22Rv1 (cell line): ENCODE measurements around the gene SPACA1.

ENCODE experiments used
- ZFX ChIP-seq: fragments of 450-650 bp; IDR thresholded peaks from 2 replicates; pipeline ENCODE4 v1.6.1; 2017; ENCODE audit warnings: antibody characterized with exemption, borderline replicate concordance
- TF ChIP-seq, protein P1 (sequence below): fragments of 450-650 bp; IDR thresholded peaks from 2 replicates; pipeline ENCODE4 v1.5.1; 2017; ENCODE audit warnings: mild to moderate bottlenecking

- TF ChIP-seq, protein P1, sequence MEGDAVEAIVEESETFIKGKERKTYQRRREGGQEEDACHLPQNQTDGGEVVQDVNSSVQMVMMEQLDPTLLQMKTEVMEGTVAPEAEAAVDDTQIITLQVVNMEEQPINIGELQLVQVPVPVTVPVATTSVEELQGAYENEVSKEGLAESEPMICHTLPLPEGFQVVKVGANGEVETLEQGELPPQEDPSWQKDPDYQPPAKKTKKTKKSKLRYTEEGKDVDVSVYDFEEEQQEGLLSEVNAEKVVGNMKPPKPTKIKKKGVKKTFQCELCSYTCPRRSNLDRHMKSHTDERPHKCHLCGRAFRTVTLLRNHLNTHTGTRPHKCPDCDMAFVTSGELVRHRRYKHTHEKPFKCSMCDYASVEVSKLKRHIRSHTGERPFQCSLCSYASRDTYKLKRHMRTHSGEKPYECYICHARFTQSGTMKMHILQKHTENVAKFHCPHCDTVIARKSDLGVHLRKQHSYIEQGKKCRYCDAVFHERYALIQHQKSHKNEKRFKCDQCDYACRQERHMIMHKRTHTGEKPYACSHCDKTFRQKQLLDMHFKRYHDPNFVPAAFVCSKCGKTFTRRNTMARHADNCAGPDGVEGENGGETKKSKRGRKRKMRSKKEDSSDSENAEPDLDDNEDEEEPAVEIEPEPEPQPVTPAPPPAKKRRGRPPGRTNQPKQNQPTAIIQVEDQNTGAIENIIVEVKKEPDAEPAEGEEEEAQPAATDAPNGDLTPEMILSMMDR, result no peak
- no peak for TF ChIP-seq ZFX
Observed at GRCh38 chr6:88013015-88013414, 34.6 kb upstream of the SPACA1 start.
